SIG-M5 treated with dmso at 0.1 percent for 504 hours (cell line): Measurements from ENCODE around the gene ASB10.

Experiments
- DNase-seq: peaks from one replicate; lab custom pipeline; 2025; ENCODE audit not compliant: unreplicated experiment; lab: John Stamatoyannopoulos, UW

ASB10 gene, protein sequence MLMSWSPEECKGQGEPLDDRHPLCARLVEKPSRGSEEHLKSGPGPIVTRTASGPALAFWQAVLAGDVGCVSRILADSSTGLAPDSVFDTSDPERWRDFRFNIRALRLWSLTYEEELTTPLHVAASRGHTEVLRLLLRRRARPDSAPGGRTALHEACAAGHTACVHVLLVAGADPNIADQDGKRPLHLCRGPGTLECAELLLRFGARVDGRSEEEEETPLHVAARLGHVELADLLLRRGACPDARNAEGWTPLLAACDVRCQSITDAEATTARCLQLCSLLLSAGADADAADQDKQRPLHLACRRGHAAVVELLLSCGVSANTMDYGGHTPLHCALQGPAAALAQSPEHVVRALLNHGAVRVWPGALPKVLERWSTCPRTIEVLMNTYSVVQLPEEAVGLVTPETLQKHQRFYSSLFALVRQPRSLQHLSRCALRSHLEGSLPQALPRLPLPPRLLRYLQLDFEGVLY

DNA sequence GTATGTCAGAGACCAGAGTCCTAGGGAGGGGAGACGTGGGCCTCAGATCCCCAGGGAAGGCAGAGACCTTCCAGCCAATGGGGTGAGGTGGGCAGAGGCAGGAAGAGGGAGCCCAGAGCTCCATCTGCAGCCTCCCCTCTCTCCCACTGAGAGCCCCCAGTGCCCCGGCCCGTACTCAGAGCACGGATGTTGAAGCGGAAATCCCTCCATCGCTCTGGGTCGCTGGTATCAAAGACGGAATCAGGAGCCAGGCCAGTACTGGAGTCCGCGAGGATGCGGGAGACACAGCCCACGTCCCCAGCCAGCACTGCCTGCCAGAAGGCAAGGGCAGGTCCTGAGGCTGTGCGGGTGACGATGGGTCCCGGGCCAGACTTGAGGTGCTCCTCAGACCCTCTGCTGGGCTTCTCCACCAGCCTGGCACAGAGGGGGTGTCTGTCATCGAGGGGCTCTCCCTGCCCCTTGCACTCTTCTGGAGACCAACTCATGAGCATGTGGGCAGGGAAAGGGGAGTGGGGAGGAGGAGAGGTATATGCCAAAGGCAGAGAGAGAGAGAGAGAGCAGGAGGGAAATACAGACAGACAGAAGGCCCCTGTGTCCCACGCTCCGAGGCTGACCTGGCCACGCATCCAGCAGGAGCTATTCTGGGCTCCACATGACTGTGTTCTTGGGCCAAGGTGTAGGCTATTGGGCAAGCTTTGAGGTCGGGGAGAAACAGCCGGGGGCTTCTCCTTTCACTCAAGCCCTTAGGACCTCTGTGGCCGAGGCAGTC lies at the start of gene ASB10:
Gene ASB10 (minus strand): TSS at position 611 of the 769 bp plus-strand sequence. CDS start 120 bp downstream, at position 491.
- DNase-seq, result no peak

DNA sequence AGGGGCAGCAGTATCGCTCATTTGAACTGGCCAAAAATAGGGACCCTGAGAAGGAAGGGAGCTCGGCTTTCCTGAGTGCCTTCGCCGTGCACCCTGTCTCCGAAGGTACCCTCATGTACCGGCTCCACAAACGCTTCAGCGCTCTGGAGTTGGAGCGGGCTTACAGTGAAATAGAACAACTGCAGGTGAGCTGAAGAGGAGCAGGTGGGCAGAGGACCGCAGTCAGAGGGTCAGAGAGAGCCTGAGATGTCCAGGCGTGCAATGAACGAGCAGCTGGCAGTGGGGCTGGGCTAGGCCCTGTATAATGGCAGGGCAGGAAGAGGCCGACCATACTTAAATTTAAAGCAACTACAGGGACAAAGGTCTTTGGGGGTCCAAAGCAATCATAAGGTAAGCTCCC lies 49.4 kb upstream of the ASB10 start:
- no peak for DNase-seq

DNA sequence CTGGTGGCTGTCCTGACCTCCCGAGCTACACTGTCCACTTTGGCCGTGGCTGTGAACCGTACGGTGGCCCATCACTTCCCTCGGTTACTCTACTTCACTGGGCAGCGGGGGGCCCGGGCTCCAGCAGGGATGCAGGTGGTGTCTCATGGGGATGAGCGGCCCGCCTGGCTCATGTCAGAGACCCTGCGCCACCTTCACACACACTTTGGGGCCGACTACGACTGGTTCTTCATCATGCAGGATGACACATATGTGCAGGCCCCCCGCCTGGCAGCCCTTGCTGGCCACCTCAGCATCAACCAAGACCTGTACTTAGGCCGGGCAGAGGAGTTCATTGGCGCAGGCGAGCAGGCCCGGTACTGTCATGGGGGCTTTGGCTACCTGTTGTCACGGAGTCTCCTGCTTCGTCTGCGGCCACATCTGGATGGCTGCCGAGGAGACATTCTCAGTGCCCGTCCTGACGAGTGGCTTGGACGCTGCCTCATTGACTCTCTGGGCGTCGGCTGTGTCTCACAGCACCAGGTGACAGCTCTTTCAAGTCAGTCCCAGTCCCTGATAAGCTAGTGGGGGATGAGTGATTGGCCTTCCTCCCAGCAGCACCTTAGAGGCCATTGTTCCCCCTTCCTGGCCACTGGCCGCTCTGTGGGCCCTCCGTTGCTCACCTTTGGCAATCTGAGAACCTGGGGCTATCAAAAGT lies 48.2 kb upstream of the ASB10 start:
- no peak for DNase-seq

DNA sequence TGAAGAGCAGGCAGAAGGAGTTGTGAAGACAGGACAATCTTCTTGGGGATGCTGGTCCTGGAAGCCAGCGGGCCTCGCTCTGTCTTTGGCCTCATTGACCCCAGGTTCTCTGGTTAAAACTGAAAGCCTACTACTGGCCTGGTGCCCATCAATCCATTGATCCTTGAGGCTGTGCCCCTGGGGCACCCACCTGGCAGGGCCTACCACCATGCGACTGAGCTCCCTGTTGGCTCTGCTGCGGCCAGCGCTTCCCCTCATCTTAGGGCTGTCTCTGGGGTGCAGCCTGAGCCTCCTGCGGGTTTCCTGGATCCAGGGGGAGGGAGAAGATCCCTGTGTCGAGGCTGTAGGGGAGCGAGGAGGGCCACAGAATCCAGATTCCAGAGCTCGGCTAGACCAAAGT lies 46.8 kb upstream of the ASB10 start:
- no peak for DNase-seq

DNA sequence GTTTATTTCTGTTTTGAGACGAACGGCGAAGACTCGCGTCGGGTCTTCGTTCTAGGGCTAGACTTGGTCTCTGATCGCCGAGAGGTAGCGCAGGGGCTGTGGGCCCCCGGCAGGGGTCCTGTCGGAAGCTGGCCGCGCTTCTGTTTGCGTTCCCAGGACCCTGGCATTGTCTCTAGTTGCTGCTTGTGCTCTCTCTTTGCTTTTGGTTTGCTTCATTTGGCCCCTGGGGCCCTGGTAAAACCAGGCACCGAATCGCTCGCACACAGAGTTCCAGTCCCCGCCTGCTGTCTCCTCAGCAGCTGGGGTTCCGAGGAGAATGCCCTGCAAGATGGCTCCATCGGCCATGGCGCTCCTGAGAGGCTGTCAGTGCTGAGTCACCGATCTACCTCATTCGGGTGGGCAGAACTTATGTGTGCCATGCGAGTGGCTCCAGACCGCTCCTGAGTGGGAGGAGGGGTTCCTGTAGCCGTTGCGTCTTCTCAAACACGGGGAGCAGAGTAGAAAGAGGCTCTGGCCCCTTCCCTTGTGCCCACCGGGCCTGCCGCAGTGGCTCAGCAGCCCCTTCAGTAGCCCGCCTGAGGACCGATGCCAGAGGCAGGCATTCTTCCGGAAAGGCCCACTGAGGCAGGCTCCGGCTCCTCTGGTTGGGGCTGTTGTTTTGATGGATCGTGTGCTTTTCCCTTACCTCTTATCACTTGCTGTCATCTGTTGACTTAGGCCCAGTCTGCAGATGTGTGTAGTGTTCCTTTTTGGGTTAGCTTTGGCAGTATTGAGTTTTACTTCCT lies 46.1 kb upstream of the ASB10 start:
- DNase-seq, result peak; percentile 58

DNA sequence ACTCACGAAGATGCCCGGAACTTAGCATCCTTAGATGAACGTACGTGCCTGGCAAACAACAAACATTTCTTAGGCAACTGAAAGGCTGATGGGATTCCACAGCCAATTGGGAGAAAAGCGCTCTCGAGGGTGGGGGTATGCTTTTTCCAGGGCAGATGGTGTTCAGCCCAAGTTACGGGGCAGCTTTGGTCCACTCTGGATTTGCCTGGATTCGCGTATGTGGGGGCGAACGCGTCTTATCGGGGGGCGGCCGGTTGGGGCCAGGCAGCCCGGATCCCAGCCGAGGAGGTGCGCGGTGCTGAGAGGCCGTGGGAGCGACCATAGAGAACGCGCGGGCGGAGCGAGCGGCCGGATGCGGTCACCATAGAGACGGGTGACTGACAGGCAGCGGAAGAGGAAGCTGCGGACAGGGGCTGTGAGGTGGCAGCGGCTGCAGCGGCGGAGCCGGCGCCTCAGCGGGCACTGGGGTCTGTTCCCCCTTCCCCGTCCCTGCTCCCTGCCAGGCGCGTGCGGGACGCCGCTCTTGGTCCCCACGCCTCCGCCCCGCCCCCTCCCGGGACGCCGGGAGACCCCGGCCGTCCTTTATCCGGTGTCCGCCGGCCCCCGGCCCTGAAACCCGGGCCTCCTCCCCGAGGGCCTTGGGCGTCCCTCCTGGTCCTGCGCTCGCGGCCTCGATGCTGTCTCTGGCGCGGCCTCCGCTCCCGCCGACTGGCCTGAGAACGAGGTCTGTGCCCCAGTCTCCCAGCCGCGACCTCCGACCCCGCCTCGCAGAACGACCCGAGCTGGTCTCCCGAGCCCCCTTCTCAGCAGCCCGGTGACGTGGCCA lies 45.3 kb upstream of the ASB10 start, which contains the start of gene CHPF2:
Gene CHPF2 (plus strand): TSS at position 393 of the 826 bp plus-strand sequence. CDS start 1,529 bp downstream, outside the sequence.
- DNase-seq, result peak; percentile 92

DNA sequence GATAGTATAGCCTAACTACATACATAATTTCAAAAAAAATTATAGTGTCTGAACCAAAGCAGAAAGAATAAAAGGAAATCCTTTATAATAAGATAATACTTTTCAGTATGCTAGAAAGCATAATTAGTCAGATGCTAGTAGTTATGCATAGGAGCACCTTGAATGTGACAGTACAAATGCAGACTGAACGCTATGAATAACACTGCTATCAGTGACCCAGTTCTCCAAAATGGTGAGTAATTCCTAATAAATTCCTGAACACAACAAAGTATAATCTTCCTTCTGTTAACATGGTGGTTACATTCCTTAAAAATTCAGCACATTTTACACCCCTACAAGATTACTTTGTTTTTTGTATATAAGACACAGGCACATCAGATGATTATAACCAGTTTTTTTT lies 44.0 kb upstream of the ASB10 start:
- no peak for DNase-seq

DNA sequence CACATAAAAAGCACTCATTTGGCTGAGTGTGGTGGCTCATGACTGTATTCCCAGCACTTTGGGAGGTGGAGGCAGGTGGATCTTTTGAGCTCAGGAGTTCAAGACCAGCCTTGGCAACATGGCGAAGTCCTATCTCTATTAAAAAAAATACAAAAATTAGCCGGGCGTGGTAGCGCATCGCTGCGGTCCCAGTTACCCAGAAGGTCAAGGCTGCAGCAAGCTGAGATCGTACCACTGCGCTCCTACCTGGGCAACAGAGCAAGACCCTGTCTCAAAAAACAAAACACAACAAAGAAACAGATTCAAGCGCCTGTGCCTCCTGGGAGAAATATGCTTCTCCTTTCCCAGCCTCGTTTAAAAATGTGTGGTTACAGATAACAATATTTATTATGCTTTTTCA lies 42.2 kb upstream of the ASB10 start:
- DNase-seq, result no peak

DNA sequence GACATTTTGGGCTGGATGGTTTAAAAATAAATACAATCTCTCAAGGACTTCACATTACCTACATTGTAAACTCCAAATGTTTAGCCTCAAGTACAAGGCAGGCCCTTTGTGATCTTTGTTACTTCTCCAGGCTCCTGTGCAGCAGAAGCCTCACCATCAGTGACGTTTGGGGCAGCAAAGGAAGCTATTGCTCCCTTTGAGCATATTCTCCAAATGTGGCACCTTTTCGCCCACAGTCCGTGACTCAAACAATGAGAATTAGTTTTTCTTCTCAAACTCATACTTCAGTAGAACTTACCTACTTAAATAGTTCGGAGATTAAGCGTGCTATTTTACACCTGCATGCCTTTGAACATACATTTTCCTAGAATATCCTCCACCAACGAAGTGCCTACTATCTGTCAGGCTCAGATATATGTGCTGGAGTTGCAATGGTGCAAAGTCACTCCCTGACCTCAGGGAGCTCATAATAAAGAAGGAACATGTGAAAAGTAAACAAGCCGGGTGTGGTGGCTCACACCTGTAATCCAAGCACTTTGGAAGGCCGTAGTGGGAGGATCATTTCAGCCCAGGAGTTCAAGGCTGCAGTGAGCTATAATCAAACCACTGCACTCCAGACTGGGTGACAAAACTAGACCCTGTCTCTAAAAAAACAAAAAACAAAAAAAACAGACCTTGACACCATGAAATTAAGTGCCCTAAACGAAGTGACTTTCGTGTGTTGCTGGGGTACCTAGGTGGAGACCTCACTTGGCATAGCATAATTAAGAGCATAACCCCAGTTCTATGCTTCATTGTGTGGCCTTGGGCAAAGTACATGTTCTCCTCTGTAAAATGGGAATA lies 41.2 kb upstream of the ASB10 start:
- DNase-seq, result no peak

DNA sequence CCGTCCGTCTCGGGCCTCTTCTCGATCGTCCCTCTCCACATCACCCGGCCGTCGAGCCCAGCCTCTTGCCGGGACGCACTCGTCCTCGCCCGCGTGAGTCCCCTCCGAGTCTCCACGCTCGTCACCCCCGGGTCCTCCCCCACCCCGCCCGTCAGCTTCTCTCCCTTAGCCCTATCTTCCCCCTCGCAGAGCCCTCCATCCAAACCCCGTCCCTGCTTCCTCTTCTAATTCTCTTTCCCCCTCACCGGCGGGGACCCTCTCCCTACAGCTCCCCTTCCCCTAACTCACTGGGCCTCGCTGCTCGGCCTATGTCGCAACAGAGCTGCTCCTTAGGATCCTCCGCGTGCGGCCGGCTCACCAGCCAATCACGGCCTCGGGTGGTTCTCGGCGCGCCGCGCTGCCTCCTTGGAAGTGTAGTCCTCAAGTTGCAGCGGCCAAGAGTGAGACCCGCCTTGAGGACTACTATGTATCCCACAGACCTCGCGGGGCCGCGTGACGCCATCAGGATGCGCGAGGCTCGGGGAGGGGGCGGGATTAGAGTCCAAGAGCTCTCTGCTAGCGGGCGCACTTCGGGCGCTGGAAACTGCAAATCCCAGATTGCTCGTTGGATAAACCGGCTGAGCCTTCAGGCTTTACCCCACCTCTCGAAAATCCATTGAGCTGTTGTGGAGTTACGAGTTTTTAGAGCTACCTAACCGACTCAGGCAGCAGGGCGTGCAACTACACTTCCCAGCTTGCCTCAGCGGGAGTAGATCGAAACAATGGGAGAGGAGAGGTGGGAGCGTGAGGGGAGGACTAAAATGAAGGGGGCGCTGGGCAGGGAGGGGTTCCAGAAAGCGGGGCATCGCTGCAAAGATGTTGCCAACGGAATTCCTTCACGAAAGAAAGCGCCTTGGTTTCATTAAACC lies 40.1 kb upstream of the ASB10 start, which contains the start of gene ABCF2:
Gene ABCF2 (minus strand): TSS at position 331 of the 908 bp plus-strand sequence. CDS start 747 bp downstream, outside the sequence.
- DNase-seq, result peak; percentile 95

DNA sequence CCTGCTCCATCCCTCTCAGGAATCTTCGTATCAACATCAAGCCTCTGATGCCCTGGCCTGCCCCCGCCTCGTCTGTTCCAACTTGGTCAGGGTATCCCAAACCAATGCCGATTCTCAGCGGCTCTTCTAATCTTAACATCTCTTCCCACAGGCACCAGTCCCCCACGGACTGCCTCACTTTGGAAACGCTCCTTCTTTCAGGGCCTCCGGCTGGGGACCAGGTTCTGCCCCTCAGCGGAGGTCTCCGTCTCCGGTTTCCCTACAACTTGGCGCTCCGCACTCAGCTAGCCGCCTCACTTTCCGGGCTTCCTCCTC lies 39.5 kb upstream of the ASB10 start:
- no peak for DNase-seq

DNA sequence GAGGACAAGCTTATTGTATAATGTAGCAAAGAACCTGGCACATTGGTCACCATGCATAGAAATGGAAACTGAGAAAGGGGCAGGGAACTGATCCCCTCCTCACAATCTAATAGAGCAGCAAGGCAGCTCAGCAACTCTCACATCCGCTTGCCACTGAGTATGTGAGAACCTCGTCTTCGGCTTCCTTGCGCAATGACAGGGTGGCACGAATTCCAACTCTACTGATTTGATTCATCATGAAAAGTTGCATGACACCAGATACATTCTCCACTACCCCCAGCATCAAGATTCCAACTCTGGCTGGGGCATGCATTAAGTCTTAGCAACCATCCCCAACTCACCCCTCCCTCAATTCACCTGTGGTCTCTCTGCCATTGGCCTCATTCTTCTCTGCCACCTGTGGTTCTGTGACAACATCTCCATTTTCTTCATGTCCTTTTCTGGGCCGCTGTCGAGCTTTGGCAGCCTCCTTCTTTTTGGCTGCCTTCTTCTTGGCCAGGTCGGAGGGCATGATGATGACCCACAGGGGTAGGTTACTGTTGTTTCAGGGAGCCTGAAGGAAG lies 39.0 kb upstream of the ASB10 start:
- DNase-seq, result peak; percentile 73

DNA sequence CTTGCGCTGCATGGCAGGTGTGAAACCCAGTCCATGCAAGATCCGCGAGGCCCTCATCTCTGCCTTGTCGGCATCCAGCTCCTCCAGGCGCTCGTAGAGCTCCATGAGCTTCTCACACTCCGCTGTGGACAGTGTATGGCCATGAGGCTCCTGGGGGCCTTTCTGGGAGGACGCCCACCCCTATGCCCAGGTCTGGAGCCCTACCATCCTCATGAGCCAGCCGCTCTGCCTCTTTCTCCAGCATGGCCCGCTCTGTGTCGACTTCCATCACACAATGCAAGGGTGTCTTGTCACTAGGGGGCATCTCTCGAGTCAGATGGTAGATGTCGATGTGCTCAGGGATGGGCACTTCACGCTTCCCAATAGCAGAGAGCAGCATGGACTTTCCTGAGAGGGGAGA lies 36.7 kb upstream of the ASB10 start:
- no peak for DNase-seq

DNA sequence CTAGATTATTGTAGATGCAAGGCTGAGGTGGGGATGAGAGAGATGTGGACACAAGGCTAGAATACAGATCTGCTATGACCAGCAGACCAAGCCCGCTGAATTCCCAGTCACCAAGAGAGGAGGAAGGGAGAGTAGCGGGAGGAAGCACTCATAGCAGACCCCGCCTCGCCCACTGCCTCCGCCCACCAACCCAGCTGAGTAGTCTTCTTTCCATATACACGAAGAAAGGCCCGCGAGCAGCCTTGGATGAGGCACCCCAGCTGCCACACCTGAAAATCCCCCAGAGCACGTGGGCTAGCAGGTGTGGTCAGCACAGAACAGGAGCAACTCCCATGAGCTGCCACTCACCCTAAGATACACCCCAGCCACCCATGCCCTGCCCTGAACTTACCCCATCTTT lies 31.1 kb upstream of the ASB10 start:
- DNase-seq, result no peak

DNA sequence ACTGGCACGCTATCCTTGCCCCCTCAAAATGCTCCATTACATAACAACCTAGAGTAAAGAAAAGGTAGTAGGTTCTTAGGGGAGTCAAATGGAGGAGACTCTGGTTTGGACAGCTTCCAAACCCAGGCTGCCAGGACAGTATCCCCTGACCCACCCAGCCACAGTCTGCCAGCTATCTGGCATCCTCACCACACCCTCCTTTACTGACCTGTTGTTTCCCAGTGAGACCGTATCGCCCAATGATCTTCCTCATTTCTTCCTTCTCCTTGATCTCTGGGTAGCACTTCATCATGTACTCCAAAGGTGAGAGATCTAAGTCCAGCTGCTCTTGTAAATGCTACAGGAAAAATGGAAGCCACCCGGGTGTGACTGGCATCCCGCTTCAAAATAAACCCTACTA lies 28.3 kb upstream of the ASB10 start:
- no peak for DNase-seq

DNA sequence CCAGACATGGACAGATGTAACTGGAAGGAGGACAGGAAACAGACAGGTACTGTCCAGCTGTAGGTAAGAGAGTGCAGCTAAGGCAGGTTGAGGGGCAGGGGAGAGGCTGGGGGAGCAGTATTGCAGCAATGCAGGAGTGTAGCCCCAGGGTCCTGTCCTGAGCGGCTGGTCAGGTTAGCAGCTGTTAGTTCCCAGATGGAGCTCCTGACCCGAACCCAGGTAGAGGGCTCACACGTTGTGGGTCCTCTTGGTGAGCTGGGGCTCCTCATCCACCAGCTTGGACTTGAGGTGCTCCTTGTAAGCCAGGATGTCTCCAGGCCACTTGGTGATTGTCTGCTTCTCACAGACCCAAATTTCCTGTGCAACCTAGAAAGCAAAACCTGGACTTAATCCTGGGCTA lies 26.8 kb upstream of the ASB10 start:
- DNase-seq, result no peak

DNA sequence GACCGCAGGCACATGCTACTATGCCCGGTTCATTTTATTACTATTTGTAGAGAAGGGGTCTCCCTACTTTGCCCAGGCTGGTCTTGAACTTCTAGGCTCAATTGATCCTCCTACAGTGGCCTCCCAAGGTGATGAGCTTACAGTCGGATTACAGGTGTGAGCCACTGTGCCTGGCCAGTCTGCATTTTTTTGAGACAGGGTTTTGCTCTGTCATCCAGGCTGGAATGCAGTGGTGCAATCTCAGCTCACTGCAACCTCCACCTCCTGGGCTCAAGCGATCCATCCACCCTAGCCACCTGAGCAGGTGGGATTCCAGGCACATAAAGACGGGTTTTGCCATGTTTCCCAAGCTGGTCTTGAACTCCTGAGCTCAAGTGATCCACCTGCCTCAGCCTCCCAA lies 25.6 kb upstream of the ASB10 start:
- DNase-seq, result no peak
